Suppressor macrophage treated with lipopolysaccharide for 4 hours (primary cell): Measurements from ENCODE around the gene ZNF329.
"Not testable (repeated sequence)": the region's sequence is repeated elsewhere in the genome, so short reads cannot be mapped to it uniquely, and the experiment has no call there.

Experiments
- DNase-seq: peaks from one replicate; pipeline ENCODE4 v3.0.0-alpha.2; 2020

ZNF329 gene

GRCh38 chr19:58150328-58150921 is at the start of gene ZNF329:
TSS of gene ZNF329 (minus strand) at chr19:58150789. CDS start at chr19:58129503, 21,286 bp downstream.
- peak; percentile 96 for DNase-seq

- peak; percentile 28 for DNase-seq
Measured at GRCh38 chr19:58196901-58197616, 46.5 kb upstream of the ZNF329 start.

- no peak for DNase-seq
Measured at GRCh38 chr19:58183817-58184215, 33.2 kb upstream of the ZNF329 start.

GRCh38 chr19:58182989-58183816 is 32.6 kb upstream of the ZNF329 start, which contains the start of gene ZNF274:
TSS of gene ZNF274 (plus strand) at chr19:58183061. CDS start at chr19:58183966, 905 bp downstream.
- DNase-seq, result peak; percentile 95

GRCh38 chr19:58182577-58182988 is 32.0 kb upstream of the ZNF329 start:
- DNase-seq, result peak; percentile 94

- peak; percentile 40 for DNase-seq
Measured at GRCh38 chr19:58181902-58182576, 31.4 kb upstream of the ZNF329 start.

GRCh38 chr19:58170860-58171259 is 20.3 kb upstream of the ZNF329 start:
- no peak for DNase-seq

GRCh38 chr19:58166708-58167280 is 16.2 kb upstream of the ZNF329 start:
- DNase-seq, result no peak

- no peak for DNase-seq
Measured at GRCh38 chr19:58166268-58166667, 15.7 kb upstream of the ZNF329 start.

- no peak for DNase-seq
Measured at GRCh38 chr19:58157045-58157728, 6.6 kb upstream of the ZNF329 start.

GRCh38 chr19:58154679-58155648 is 4.4 kb upstream of the ZNF329 start:
- peak; percentile 98 for DNase-seq

- no peak for DNase-seq
Measured at GRCh38 chr19:58154287-58154678, 3.7 kb upstream of the ZNF329 start.

GRCh38 chr19:58153386-58153785 is 2.8 kb upstream of the ZNF329 start:
- DNase-seq, result no peak

- DNase-seq, result not testable (repeated sequence)
Measured at GRCh38 chr19:58147475-58147874, 3.1 kb downstream of the ZNF329 start.

GRCh38 chr19:58145849-58146248 is 4.7 kb downstream of the ZNF329 start:
- DNase-seq, result no peak

- DNase-seq, result no peak
Measured at GRCh38 chr19:58134244-58134643, 16.3 kb downstream of the ZNF329 start.

- no peak for DNase-seq
Measured at GRCh38 chr19:58129284-58129683, 21.3 kb downstream of the ZNF329 start.

GRCh38 chr19:58128041-58128685 is 22.4 kb downstream of the ZNF329 start:
- DNase-seq, result no peak

GRCh38 chr19:58123354-58123753 is 27.2 kb downstream of the ZNF329 start:
- DNase-seq, result no peak
